ENCODE measurements around the gene COL28A1. TPM values are rescaled to one million over a fixed set of nuclear protein-coding genes. Genes with fewer than 3 reads are reported as not detected.

COL28A1 gene
- total RNA-seq, 4 donors from 2014 or later, result 15.1 to 23.7 (median 18.3) TPM

- Histone ChIP-seq H3K4me3 (no peak overlapping the region), H3K9me3 (no peaks in the 10 kb centered on the region), H3K27me3 (no peaks in the 10 kb centered on the region), H3K4me1 (no peaks in the 10 kb centered on the region), H3K27ac (replicated peaks in 1 of 4) (no peak overlapping the region), H3K36me3 (no peaks in the 10 kb centered on the region)
- DNase-seq (ENCODE audit: extremely low spot score), result no peak
- TF ChIP-seq POLR2AphosphoS5 (IDR thresholded peaks at IDR 0.05) (no peak), EP300 (IDR thresholded peaks at IDR 0.05) (no peak), POLR2A (IDR thresholded peaks at IDR 0.05; ENCODE audit: low read depth) (no peak)
- TF ChIP-seq, protein P1, sequence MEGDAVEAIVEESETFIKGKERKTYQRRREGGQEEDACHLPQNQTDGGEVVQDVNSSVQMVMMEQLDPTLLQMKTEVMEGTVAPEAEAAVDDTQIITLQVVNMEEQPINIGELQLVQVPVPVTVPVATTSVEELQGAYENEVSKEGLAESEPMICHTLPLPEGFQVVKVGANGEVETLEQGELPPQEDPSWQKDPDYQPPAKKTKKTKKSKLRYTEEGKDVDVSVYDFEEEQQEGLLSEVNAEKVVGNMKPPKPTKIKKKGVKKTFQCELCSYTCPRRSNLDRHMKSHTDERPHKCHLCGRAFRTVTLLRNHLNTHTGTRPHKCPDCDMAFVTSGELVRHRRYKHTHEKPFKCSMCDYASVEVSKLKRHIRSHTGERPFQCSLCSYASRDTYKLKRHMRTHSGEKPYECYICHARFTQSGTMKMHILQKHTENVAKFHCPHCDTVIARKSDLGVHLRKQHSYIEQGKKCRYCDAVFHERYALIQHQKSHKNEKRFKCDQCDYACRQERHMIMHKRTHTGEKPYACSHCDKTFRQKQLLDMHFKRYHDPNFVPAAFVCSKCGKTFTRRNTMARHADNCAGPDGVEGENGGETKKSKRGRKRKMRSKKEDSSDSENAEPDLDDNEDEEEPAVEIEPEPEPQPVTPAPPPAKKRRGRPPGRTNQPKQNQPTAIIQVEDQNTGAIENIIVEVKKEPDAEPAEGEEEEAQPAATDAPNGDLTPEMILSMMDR (IDR thresholded peaks at IDR 0.05), result no peak
- 88% methylated on average over 3 of the region's 3 CpGs for WGBS
- intact Hi-C loops (cut with DNase I), result no loop called here
Measured at GRCh38 chr7:7344583-7344982, 191.1 kb downstream of the COL28A1 start.

- Histone ChIP-seq H3K4me1 (no peaks in the 10 kb centered on the region), H3K9me3 (peaks cover 0 to 5% (median 2%) of the 10 kb centered on the region in 4 donors), H3K36me3 (no peaks in the 10 kb centered on the region), H3K27me3 (no peaks in the 10 kb centered on the region), H3K27ac (replicated peaks in 1 of 4) (no peak overlapping the region), H3K4me3 (no peak overlapping the region)
- no peak for DNase-seq (ENCODE audit: extremely low spot score)
- TF ChIP-seq POLR2AphosphoS5 (IDR thresholded peaks at IDR 0.05) (no peak), POLR2A (IDR thresholded peaks at IDR 0.05; ENCODE audit: low read depth) (no peak), EP300 (IDR thresholded peaks at IDR 0.05) (no peak)
- TF ChIP-seq, protein P1 (IDR thresholded peaks at IDR 0.05), result no peak
- 65% methylated on average over 3 of the region's 3 CpGs for WGBS
- intact Hi-C loops (cut with DNase I), result no loop called here
Measured at GRCh38 chr7:7335909-7336308, 199.8 kb downstream of the COL28A1 start.

DNA sequence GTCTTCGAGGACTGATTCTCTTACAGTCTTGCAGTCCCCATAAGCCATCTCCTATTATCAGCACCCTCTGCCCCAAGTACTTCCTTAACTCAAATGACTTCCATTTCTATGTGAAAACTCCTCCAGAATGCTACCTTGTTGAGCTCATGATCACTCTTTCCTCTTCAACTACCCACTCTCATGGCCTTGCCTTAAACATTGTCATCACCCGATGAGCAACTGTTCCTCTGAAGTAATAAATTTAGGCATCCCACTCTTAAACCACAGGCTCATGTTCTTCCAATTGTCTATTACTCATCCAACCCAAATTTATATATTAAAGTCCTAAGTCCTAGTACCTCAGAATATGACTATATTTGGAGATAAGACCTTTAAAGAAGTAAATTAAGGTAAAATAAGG lies 200.5 kb downstream of the COL28A1 start:
- DNase-seq (ENCODE audit: extremely low spot score), result no peak
- Histone ChIP-seq H3K27me3 (no peaks in the 10 kb centered on the region), H3K4me3 (no peak overlapping the region), H3K9me3 (peaks cover 0 to 5% (median 2%) of the 10 kb centered on the region in 4 donors), H3K4me1 (no peaks in the 10 kb centered on the region), H3K36me3 (no peaks in the 10 kb centered on the region), H3K27ac (replicated peaks in 1 of 4) (no peak overlapping the region)
- TF ChIP-seq EP300 (IDR thresholded peaks at IDR 0.05), result no peak
- no peak for TF ChIP-seq POLR2A (IDR thresholded peaks at IDR 0.05; ENCODE audit: low read depth)
- TF ChIP-seq, protein P1 (IDR thresholded peaks at IDR 0.05), result no peak
- TF ChIP-seq POLR2AphosphoS5 (IDR thresholded peaks at IDR 0.05), result no peak
- WGBS, result 86% methylated on average over 2 of the region's 2 CpGs
- intact Hi-C loops (cut with DNase I), result no loop called here

DNA sequence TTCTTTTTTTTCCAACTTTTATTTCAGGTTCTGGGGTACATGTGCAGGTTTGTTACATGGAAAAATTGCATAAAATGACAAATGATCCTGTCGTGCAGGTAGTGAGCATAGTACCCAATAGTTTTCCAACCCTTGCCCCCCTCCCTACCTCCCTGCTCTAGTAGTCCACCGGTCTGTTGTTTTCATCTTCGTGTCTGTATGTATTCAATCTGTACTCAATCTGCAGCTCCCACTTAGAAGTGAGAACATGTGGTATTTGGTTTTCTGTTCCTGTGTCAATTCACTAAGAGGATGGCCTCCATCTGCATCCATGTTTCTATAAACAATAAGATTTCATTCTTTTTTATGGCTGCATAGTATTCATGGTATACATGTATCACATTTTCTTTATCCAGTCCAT lies 202.1 kb downstream of the COL28A1 start:
- H3K27ac ChIP-seq (replicated peaks in 1 of 4), result no peak overlapping the region
- no peaks in the 10 kb centered on the region for H3K36me3 ChIP-seq
- peaks cover 0 to 3% (median 0%) of the 10 kb centered on the region in 4 donors for H3K27me3 ChIP-seq
- H3K9me3 ChIP-seq, result peaks cover 0 to 5% (median 2%) of the 10 kb centered on the region in 4 donors
- intact Hi-C loops (cut with DNase I), result no loop called here
- TF ChIP-seq POLR2A (IDR thresholded peaks at IDR 0.05; ENCODE audit: low read depth), result no peak
- no peak for TF ChIP-seq EP300 (IDR thresholded peaks at IDR 0.05)
- TF ChIP-seq, protein P1 (IDR thresholded peaks at IDR 0.05), result no peak
- TF ChIP-seq POLR2AphosphoS5 (IDR thresholded peaks at IDR 0.05), result no peak
- 76% methylated on average over 3 of the region's 3 CpGs for WGBS
- DNase-seq (ENCODE audit: extremely low spot score), result no peak
- no peaks in the 10 kb centered on the region for H3K4me1 ChIP-seq
- H3K4me3 ChIP-seq, result no peak overlapping the region

GRCh38 chr7:7331523-7331922 lies 204.2 kb downstream of the COL28A1 start:
- Histone ChIP-seq H3K27me3 (peaks cover 0 to 3% (median 0%) of the 10 kb centered on the region in 4 donors), H3K4me3 (no peak overlapping the region), H3K36me3 (no peaks in the 10 kb centered on the region), H3K27ac (replicated peaks in 1 of 4) (no peak overlapping the region), H3K9me3 (no peaks in the 10 kb centered on the region), H3K4me1 (no peaks in the 10 kb centered on the region)
- intact Hi-C loops (cut with DNase I), result no loop called here
- TF ChIP-seq, protein P1 (IDR thresholded peaks at IDR 0.05), result no peak
- no peak for TF ChIP-seq POLR2AphosphoS5 (IDR thresholded peaks at IDR 0.05)
- TF ChIP-seq POLR2A (IDR thresholded peaks at IDR 0.05; ENCODE audit: low read depth), result no peak
- TF ChIP-seq EP300 (IDR thresholded peaks at IDR 0.05), result no peak
- 74% methylated on average over 4 of the region's 4 CpGs for WGBS
- no peak for DNase-seq (ENCODE audit: extremely low spot score)
